NCI-H460 (cell line): Measurements from ENCODE around the gene HOXA1. TPM values are rescaled to one million over a fixed set of nuclear protein-coding genes. Genes with fewer than 3 reads are reported as not detected.
"Not testable (repeated sequence)": the region's sequence is repeated elsewhere in the genome, so short reads cannot be mapped to it uniquely, and the experiment has no call there.

ENCODE experiments used
- DNase-seq: peaks from one replicate; pipeline ENCODE4 v3.0.0-alpha.2; 2016; ENCODE audit warnings: low read depth; ENCODE audit errors: extremely low read depth
- small RNA-seq, 2 experiments: library from RNA; depleted of rRNA; stranded (forward); fragments of <200 nt; gene quantifications; one replicate each; pipeline ENCODE3, GENCODE V24; 2014
- total RNA-seq: library from RNA; depleted of rRNA; stranded (reverse); fragments of >200 nt; shearing (Covaris generic); gene quantifications from 2 replicates; pipeline ENCODE4 v1.2.3, GENCODE V29; 2014; rRNA removed

HOXA1 gene
- total RNA-seq, 1 experiment from 2014 or later: 0.87 TPM

DNA sequence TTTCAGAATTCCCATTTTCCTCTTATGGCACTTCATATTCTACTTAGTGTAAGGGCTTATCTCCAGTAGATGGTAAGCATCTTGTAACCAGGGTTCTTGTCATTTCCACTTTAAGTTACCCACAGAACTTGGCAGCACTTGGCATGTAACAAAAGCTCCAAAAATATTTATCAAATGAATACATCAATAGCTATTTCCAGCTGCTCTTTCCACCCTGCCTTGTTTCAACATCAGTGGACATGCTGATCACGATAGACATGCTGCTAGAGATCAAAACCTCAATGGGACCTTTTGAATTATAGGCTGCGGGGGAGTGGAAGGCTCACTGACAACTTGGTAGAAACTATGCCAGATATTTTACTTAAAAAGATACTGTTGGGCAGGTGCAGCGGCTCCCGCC lies 32.9 kb downstream of the HOXA1 start:
- DNase-seq: no peak

DNA sequence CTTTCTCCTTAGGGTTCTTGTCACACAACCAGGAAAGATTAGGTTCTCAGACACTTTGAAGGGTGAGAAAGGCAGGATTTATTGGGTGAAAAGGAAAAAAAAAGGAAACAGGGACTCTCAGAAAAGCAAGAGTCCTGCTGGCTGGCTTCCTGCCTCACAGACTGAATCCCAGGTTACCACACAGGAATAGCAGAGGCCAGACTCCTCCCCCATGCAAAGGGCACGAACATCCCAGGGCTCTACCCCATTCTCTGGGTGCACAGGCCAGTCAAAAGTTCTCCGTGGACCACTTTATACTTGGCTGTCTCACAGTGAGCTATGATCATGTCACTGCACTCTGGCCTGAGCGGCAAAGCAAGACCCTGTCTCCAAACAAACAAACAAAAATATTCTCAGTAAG lies 42.6 kb downstream of the HOXA1 start:
- DNase-seq: no peak

DNA sequence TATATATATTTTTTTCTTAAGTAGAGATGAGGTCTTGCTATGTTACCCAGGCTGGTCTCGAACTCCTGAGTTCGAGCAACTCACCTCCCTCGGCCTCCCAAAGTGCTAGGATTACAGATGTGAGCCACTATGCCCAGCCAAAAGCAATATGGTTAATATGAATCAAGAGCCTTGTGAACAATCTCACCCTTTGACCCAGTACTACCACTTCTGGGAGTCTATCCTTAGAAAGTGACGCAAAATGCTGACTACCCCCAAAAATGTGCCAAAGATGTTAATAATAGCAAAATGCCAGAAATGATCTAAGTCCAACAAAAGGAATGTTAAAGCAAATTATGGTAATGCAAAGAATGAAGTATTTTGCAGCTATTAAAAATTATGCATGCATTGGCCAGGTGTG lies 44.3 kb downstream of the HOXA1 start:
- no peak for DNase-seq

DNA sequence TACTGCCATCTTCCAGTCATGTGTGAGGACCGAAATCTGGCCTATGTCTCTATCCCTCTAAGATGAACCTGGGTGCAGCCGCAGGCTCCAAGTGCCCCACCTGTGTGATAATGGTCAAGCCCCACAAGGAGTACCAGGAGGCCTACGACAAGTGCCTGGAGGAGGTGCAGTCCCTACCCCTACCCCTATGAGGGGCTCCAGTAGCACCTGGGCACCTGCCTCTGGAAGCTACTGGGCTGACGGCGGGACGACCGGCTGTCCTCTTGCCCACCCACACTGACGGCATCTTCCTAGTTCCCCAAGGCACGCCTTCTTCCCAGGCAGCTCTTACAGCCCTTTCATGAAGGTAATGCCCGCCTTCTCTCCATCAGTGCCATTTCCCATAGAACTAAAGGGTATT lies 47.4 kb downstream of the HOXA1 start:
- DNase-seq: no peak

DNA sequence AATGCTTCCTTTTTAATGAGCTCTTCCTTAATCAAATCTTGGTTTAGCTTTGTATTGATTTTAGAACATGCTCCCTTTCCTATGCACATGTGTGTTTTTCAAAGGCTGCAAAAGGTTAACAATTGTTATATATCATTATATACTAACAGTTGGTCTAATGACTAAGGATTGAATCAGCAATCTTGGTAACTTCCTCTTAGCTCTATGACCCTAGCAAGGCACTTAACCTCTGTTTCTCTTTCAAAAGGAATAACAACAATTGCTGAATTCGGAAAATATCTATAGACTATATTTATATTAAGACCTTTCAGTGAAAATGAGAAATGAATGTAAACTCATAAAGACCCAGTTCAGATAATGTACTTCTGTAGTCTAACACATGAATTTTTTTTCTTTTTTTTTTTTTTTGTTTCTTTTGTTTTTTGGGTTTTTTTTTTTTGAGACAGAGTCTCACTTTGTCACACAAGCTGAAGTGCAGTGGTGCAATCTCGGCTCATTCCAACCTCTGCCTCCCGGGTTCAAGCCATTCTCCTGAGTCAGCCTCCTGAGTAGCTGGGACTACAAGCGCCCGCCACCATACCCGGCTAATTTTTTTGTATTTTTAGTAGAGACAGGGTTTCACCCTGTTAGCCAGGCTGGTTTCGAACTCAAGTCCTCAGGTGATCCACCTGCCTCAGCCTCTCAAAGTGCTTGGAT lies 48.8 kb downstream of the HOXA1 start:
- peak; percentile 25 for DNase-seq

DNA sequence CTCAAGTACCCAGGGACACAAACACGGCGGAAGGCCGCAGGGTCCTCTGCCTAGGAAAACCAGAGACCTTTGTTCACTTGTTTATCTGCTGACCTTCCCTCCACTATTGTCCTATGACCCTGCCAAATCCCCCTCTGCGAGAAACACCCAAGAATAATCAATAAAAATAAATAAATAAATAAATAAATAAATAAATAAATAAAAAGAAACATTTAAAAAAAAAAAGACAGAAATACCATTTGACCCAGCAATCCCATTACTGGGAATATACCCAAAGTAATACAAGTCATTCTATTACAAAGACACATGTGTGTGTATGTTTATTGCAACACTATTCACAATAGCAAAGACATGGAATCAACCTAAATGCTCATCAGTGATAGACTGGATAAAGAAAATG lies 49.8 kb downstream of the HOXA1 start:
- not testable (repeated sequence) for DNase-seq

DNA sequence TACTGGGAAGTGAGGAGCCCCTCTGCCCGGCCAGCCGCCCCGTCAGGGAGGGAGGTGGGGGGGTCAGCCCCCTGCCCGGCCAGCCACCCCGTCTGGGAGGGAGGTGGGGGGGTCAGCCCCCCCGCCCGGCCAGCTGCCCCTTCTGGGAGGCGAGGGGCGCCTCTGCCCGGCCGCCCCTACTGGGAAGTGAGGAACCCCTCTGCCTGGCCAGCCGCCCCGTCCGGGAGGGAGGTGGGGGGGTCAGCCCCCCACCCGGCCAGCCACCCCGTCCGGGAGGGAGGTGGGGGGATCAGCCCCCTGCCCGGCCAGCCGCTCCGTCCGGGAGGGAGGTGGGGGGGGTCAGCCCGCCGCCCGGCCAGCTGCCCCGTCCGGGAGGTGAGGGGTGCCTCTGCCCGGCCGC lies 50.7 kb downstream of the HOXA1 start:
- not testable (repeated sequence) for DNase-seq

Small RNA genes lying within 50 kb of the gene (small RNA-seq; reads per million reads assigned to genes)
- 0 reads per million in 2 experiments for gene RF01977

Other genes starting within 250 kb of the HOXA1 start
- 52.1 and 54.7 TPM in 2 replicates for gene SKAP2, start 231.4 kb downstream of the HOXA1 start, total RNA-seq
- gene HOXA2, start 6.7 kb upstream of the HOXA1 start, total RNA-seq: 1.8 and 3.0 TPM in 2 replicates
- 0.57 and 0.61 TPM in 2 replicates for gene HOXA4, start 34.8 kb upstream of the HOXA1 start, total RNA-seq
- gene HOXA5, start 47.7 kb upstream of the HOXA1 start, total RNA-seq: 7.5 and 12.8 TPM in 2 replicates
- gene HOXA6, start 51.8 kb upstream of the HOXA1 start, total RNA-seq: 6.7 and 8.3 TPM in 2 replicates
- 4.4 and 5.8 TPM in 2 replicates for gene HOXA3, start 56.6 kb upstream of the HOXA1 start, total RNA-seq
- 3.8 and 4.1 TPM in 2 replicates for gene HOXA7, start 60.7 kb upstream of the HOXA1 start, total RNA-seq
- 5.1 and 7.8 TPM in 2 replicates for gene HOXA9, start 69.5 kb upstream of the HOXA1 start, total RNA-seq
- 9.8 and 11.9 TPM in 2 replicates for gene HOXA10, start 78.3 kb upstream of the HOXA1 start, total RNA-seq
- 6.7 and 7.1 TPM in 2 replicates for gene HOXA11, start 89.2 kb upstream of the HOXA1 start, total RNA-seq
- 1.9 and 2.7 TPM in 2 replicates for gene HOXA13, start 104.1 kb upstream of the HOXA1 start, total RNA-seq
- 0.12 TPM in 1 of 2 replicates, not detected in the other for gene EVX1, start 146.8 kb upstream of the HOXA1 start, total RNA-seq